Activated naive CD8-positive, alpha-beta T cell treated with anti-CD3 and anti-CD28 coated beads, Interleukin-2, amount 50 U/mL, for 16 hours (primary cell): ENCODE results near the gene ROBO1.

Experiments
- DNase-seq: peaks from one replicate; pipeline ENCODE4 v3.0.0-alpha.2; 2020; ENCODE audit warnings: low read depth, low spot score

The ROBO1 gene

DNA sequence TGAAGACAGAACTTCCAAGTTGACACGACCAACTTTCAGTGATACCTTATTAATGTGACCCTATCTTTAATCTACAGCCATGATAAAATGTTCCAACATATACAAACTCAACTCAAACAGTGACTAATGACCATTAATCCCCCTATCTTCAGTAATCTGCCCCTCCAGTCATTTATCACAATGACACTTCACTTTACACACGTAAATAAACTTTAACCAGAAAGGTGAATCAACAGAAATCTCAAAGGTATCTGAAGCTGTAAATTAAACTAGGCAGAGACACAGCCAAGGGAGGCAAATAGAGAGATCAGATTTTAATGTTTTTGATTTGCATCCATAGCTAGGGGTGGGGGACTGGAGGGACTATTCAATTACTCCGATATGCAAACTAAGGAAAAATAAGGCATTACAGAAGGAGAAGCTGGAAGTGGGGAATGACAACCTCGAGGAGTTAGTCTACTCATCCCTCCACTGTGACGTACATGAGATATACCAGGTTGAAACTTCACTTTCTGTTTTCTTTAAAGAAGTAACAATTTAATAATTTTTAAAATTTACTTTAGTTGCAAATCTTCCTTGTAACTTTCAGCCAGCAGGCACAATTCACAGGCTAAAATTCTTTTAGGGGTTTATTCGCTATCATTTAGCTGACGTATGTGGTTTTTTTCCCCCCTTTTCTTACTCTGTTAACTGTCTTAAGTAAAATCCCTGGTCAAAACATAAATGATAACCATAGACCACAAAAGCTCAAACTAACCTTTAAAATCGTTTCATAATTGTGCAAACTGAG lies 751.0 kb downstream of the ROBO1 start:
- DNase-seq = no peak

DNA sequence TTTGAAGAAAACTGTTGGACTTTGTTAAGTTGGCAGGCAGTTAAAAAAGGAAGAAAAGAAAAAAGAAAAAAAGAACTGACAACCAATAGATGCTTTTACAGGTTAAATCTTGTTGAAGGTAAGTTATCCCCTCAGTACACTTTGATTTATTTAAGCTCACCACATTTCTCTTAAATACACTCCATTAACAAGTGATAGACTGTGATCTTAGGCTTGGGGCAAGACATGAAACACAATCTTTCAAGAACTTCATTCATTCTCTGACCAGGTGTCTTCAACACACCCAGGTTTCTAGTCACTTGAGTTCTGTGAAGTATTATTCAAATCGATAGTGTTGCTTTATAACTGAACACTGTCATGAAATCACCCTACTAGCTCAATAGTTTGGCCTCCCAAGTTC lies 751.9 kb downstream of the ROBO1 start:
- DNase-seq = no peak

DNA sequence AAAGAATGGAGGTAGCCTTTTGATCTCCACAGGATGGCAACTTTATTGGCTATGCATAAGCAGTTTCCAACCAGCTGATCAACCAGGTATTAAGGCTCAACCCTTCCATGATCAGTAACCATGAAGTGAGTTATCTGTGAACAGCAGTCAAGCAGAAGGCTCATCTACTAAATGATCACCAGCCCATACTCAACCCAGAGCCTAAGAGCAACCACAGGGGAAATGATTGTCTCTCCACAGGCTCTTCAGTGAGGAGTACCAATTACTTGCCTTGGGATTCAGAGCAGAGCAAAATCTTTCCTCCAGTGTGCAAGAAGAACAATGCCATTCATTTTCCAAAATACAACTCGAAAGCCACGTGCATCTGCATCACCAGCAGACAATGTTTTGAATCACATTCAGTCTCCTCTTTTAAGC lies 754.8 kb downstream of the ROBO1 start:
- no peak for DNase-seq

DNA sequence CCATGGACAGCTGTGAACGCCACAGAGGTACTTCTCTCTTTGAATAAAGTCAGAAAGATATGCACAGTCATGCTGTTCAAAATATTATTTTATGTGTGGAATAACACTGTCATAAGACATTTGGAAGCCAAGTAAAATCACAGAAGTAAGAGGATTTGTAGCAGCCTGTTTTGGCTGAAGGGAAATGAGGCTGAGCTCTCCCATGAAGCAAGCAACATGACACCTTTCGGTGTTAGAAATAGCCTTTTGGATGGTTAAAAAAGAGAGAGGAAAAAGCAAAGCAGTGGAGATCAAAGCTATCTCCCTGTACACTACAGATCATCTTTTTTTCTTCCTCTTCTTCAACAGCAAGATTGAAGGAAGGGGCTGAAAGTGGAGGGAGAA lies 755.3 kb downstream of the ROBO1 start:
- no peak for DNase-seq

DNA sequence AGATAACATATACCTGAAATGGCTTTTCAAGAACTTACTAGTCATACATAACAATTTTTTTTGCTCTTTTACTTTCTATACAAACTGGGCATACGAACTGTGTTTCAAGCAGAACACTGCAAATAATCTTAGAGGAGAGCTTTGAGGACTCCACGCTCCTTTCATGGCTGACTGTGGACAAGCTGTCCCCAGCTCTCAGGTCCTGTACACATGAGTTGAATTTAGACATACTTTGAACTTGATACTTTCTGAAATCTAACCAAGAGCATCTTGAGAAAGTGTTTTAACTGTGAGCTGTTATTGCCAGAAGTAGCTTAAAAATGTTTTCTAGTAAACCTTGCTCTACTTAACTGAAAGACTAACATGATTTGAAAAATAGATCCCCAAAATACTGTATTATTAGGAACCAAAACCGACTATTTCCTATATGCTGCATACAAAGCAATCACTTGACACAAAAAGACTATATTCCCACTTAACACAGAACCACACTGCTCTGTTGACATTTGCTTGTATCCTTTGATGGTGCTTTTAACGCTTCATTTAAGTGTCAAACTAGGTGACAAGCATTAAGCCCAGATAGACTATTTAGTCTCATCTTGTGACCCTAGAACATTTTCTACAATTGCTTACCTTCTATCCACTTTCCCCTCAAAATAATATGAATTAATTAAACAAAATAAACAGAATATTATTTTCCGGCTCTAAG lies 755.8 kb downstream of the ROBO1 start:
- no peak for DNase-seq

DNA sequence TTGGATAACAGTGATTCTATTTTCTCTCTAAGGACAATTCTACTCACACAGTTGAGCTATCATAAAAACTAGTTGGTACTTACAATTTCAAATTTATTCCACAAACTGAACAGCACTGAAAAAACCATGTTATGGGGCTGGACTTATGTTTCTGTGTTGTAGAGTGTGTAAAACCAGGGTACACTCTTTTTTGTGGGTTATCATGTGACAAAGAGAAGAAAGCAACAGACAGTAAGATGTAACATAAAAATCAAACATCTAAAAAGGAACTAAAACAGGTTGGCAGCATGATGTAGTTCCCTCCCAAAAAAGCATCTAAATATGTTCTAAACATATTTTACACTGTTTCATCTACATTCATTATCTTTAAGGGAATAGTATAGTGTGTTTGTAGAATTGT lies 757.9 kb downstream of the ROBO1 start:
- no peak for DNase-seq

DNA sequence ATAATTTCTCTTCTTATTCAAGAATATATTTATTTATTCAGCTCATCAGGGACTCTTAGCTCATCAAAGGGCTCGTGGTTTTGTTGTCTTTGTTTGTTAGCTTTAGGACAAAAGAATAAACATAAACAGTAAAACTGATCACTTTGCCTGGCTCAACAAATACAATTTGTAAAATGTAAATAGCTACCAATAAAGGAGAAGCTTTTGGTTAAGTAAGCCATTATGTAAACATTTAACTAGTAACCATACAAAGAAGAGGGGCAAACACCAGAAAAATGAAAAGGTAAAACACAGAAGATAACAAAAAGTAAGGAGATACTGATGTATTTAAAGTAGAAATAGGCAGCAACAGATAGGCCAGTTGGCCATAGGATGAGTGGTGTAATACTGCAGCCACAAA lies 761.7 kb downstream of the ROBO1 start:
- no peak for DNase-seq

DNA sequence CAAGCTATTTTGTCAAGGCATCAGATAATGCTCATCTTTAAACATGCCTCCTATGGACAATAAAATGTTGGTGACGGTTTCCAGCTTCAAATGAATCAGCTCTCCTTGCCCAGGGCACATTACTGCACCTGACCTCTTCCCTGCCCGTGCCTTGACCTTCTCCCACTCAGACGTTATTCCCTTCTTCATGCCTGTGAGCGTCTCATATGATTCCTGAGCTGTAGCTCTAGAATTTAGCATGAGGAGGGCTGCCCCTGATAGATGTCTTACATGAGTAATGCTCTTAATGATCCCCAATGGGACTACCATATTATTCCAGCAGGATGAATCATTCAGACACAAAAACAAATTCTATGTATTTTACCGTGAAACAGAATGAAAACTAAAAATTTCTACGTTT lies 762.7 kb downstream of the ROBO1 start:
- DNase-seq = no peak

DNA sequence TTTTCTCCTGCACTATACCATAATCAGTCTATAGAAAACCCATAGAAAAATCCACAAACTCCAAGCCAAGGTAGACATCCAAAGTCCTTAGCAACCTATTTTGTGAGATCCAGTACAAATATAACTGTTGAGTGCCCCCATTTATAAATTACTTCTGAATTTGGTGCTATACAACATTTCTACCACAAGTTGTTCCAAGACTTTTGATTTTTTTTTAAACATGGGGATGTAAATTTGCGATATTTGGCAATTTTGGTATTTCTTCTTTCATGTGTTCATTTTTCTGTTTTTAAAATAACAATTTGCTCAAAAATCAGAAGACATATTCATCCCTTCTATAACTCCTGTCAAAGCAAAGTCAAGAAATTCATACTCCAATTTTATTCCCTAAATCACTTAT lies 763.8 kb downstream of the ROBO1 start:
- no peak for DNase-seq

DNA sequence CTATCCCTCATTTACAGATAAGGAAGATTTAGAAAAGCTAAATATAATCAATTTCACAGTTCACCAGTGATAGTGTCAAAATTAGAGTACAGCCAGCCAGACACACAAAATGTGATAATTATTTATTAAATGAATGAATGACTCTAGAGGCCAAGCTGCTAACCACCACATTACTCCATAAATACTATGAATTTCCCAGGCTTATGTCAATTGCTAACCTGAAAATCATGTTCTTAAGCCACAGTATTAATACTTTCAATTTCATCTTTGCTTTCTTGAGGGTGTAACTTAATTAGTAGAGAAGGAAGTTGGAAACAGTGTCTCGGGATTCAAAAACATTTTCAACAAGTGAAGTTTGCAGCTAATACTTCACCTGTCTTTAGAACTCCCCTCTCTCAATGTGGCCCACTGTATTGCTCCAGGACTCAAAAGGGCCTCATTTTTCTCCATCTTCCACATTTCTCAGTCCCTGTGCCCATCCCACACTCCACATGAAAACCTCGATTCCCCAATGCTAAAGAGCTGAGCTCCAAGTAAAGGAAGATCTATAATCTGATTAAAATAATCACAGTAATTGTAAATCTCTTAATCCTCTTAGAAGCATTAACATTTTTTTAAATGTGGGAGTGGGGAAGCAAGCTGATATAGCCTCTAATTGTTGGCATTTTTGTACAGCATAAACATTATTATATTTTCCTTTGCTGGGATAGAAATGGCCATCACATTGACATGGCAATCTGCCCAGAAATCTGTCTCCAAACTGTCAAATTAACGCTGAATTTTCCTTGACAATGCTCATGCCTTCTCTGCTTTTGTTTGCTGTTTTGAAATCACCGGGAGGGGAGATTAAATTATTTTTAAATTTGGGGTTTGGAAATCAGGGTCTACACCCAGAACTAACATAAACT lies 765.1 kb downstream of the ROBO1 start:
- DNase-seq = no peak

DNA sequence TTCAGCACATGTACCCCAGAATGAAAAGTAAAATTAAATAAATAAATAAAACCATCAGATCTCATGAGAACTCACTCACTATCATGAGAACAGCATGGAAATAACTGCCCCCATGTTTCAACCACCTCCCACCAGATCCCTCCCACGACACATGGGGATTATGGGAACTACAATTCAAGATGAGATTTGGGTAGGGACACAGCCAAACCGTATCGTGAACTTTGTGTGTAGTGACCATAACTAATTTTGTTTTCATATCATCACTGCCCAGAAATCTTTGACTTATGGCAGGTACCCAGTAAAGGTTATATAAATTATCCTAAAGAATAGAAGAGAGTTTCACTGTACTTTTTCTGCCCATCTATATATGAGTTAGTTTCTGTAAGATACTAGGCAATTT lies 766.5 kb downstream of the ROBO1 start:
- no peak for DNase-seq

DNA sequence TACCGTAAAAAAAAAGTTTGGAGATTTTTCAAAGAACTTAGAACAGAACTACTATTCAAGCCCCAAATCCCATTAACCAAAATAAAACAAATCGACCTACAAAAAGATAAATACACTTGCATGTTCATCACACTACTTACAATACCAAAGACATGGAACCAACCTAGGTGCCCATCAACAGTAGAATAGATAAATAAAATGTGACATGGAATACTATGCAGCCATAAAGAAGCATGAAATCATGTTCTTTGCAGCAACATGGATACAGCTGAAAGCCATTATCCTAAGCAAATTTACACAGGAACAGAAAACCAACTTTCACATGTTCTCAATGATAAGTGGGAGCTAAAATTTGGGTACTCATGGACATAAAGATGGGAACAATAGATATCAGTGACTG lies 768.7 kb downstream of the ROBO1 start:
- DNase-seq = no peak

DNA sequence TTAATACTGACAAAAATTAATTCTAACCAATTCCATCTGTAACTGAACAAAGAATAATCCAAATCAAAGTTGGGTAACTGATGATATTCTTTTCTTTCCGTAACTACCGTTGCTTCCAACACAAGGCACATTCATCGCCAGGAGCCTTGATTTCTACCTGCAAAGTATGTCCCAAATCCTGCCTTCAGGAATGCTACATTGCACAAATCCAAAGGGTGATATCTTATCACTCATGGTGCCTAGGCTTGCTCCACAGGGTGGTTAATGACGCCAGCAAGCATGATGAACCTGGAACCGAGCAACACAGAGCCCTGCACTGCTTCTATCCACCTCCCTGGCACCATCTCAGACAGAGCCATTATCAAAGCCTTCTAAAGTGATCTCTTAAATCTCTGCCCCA lies 772.7 kb downstream of the ROBO1 start:
- DNase-seq = no peak

DNA sequence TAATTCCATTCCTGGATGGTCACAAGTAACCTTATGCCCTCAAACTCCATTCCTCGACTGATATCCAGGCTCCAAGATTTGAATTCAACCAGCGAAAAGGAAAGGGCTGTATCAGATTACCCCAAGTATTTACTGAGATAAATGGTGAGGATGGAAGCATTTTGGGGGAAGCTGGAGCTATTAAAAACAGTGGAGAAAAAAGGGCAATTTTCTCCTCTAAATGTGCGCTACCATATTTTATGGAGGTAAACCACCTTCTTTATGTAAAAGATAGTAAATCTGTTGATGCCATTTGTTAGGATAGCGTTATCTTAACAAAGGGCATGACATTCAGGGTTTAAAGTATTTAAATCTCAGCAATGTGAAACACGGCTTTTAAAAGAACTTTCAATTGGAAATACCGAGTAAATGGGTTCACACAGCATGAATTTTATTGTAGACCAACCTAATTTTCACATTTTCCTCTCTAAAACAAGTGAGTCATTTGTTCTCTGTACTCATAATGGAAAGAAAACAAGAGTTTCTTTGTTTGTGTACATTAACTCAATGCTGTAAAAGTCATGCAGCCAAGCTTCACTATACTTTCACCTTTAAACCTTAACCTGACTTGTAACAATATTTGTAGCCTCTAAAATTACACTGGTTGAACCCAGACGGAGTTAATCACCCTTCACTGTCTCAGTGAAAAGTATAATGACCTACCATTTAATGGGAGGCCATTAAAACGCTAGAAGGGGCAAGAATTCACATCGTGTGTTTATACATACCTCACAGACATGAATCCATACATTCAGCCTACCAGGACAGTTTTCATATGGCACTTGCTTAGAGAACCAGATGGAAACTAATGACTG lies 773.4 kb downstream of the ROBO1 start:
- DNase-seq = no peak

DNA sequence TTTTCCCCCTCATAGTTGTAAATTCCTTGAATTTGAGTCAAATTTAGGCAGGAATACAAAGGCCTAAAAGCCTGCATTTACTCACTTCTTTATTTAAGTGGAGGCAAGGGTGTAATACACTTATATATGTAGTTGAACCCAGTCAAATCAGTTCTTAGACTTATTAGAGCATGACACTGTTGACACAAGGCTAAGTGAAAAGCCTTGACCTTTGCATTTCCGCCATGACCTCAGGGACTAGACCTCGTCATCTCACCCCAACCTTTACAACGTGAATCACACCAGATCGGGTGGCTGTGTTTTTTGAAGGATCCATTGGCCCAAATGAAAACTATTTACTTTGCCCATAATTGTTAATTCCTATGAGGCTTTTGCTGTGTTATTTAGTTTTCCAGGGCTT lies 774.4 kb downstream of the ROBO1 start:
- DNase-seq = no peak

DNA sequence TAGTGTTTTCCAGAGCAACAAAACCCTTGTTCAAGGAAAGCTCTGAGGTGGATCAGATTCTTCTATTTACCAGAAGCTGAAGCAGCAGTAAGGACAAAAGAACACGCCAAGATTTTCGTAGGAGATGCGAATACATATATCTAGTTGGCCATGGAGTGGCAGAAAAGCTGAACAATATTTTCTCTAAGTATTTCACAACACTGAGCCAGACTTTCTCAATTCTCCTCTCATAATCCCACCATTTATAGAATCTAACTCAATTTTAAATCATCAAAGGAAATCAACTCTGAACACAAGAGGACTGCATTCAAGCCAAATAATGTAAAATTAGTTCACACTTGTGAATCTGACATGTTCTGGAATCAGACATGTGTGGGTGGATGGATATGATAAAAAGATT lies 775.0 kb downstream of the ROBO1 start:
- DNase-seq = no peak

DNA sequence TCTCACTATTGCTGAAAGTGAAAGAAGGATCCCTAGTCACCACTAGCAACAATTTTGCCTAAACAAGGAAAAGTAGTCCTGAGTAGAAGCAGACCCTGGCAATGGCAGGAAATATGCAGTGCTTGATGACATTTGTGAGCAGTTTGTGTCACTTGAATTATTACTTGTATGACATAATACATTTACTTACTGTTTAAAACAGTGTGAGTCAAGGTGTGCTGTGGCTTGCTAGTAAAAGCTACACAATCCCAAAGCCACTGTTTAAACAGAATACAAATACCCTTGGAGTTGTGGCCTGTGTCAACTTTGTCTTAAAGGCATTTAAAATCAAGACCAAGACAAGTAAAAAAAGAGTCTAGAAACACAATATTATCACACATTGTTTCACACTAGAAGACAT lies 775.4 kb downstream of the ROBO1 start:
- no peak for DNase-seq

DNA sequence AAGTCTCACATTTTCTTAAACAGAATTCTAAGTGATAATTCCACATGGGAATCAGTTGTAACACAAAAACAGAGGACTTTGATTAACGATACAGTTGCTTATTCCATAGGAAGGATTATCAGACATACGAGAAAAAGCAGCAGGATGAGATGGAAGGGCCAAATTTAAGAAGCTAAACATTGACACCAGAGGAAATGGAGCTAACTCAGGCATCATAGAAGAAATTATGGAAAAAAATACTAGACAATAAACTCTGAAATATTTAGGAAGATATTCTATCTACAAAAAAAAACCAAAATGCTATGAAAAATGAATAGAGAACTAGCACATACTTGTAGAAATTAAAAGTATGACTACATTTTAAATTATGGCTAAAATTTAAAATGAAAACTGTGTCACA lies 776.1 kb downstream of the ROBO1 start:
- DNase-seq = no peak

DNA sequence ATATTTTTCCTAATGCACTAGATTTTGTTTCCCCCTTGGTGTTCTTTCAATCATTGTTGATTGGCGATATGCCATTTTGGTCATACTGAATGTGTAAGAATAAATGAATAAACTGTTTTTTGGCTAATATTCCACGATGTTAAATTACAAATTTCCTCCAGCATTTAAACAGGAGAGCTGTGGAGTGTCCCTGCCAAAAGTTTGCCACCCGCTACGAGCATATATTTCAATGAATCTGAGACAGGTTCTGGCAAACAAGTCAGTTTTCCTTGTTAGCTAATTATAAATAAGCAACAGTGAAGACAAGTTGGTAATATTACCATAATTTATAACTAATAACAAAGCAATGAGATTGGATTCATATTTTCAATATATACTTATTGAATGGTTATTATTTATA lies 777.6 kb downstream of the ROBO1 start:
- no peak for DNase-seq

DNA sequence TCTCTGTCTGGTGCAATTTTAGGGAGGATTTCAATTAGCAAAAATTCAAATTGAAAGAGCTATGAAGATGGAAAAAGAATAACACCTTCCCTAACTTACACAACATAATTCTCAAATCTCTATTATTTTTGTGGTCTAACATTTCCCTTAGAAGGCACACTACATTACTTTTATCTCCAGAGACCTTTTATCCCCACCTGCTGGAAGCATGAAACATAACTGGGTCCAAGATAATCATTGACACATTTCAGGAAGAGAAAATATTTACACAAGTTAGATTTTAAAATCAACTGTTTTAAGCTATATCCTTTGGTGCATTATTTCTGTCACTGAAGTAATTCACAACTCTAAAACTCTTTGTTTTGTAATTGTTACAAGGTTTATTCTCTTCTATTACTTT lies 779.5 kb downstream of the ROBO1 start:
- DNase-seq = no peak

DNA sequence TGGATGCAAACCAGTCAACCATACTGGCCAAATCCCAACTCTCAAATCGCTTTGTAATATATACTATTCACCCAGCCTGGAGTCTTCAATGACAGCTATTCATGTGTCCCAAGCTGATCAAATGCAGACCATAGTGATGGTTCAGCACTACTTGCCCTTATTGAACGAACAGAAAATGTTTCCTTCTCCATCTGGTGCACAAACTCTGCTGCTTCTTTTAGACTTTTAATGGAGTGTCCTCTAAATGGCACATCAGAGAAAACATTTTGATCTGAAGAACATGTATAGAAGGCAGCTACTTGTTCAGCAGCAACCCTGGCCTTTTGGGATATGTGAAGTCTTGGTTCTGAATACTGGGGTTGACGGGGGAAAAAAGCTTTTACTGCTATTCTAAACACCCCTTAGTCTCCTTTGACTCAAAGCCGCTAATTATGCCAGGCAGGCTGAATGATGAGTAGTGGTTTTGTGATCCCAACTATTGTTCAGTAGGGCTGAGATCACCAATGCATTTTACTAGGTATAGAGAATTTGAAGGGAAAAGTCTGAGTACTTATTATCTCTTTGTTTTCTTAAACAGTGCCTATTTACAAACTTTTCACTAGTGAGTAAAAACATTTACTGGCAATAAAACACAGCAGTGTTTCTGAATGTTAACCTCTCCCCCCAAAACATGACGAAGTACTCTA lies 781.2 kb downstream of the ROBO1 start:
- DNase-seq = no peak
